Measurements from ENCODE around the gene IQCN.

Gene IQCN

DNA sequence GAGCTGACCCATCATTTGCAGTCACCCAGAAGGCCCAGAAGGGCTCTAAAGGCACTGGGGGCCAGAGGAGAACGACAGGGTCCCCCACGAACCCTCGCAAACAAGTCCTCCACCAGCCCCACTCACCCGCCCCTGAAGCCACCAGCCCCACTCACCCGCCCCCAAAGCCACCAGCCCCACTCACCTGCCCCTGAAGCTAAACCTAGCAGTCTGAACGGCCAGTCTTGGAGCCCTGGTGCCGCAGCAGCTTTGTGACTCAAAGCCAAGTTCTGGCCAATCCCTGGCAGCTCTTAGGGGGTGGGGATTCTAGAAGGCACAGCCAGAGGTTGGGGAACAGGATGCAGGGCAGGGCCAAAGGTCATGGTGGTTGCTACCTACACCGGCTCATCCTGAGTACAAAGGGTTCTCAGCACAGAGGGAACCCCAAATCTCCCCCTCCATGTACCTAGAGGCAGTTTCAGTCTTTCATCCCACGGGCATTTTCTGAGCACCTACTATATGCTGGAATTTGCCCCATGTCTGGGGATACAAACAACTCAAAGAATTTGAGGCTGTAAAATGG, at the start of gene IQCN:
IQCN (minus strand) TSS at position 234 of the 562 bp plus-strand sequence. CDS start 4,974 bp downstream, outside the sequence.
- DNase-seq (ENCODE audit: low spot score): no peak

DNA sequence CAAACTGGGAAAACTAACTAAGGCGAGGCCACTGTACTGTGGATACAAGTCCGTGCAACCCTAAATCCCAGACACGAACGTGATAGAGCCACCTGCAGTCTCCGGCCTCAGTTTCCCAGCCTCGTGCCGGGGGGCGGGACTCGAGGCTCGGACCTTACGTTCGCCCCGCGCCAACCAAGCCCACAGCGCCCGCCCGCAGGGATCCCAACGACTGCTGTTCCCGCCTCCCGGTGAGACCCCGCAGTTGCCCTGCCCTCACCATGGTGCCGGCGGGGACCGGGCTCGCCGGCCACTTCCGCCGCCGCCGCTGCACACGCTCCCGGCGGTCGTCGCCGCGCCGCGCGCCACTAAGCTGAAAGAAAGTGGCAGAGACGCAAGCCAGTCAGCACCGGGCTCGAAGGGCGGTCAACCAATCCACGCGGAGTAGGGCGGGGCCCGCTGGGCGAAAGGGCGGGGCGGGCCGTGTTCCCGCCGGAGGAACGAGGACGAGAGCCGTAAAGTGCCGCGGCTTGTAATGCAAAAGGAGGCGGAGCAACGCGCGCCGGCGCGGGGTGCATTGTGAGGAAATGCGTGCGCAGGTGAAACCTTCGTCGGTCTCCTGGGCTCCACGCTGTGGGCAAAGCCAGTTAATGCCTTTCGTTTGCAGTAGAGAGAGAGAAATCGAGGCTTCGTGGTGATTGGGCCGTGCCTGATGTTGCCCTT, 48.7 kb upstream of the IQCN start, which contains the start of gene LSM4:
LSM4 (minus strand) TSS at position 318 of the 702 bp plus-strand sequence; CDS start at position 262, 56 bp downstream.
- DNase-seq (ENCODE audit: low spot score): peak; percentile 97

- DNase-seq (ENCODE audit: low spot score): peak; percentile 83
These were observed 48.1 kb upstream of the IQCN start for GRCh38 chr19:18322318-18322758.

DNA sequence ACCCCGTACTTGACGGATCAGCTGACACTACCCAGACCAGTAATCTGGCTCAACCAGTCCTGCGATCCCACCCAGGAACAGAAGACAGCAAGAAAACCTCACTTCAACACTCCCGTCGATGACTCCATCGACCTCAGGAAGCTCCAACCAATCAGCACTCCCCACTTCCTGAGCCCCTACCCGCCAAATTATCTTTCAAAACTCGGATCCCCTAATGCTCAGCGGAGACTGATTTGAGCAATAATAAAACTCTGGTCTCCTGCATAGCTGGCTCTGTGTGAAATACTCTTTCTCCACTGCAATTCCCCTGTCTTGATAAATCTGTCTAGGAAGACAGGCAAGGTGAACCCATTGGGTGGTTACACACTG, 47.5 kb upstream of the IQCN start:
- no peak for DNase-seq (ENCODE audit: low spot score)

GRCh38 chr19:18320865-18321733, 46.8 kb upstream of the IQCN start:
- no peak for DNase-seq (ENCODE audit: low spot score)

DNA sequence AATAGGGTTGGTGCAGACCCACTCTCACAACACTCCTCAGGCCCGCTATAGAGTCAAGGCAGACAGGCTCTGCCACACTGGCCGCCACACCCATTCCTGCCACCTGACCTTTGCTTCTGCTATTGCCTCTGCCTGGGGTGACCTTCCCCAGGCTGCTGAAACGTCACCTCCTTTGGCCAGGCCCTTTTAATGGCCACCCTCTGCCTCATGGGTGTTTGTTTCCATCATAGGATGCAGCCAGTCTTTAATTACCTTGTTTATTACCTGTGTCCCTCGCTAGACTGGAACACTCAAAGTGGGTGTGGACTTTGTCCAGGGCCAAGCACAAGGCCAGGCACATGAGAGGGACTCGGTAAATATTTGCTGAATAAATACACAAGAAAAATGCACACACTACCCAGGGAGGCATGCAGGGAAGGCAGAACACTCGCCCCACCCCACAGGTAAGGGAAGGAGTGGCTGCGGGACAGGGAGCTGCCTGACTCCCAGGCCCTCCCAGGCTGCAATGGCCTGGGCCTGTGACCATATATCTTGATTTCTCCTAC, 45.4 kb upstream of the IQCN start:
- DNase-seq (ENCODE audit: low spot score): no peak

DNA sequence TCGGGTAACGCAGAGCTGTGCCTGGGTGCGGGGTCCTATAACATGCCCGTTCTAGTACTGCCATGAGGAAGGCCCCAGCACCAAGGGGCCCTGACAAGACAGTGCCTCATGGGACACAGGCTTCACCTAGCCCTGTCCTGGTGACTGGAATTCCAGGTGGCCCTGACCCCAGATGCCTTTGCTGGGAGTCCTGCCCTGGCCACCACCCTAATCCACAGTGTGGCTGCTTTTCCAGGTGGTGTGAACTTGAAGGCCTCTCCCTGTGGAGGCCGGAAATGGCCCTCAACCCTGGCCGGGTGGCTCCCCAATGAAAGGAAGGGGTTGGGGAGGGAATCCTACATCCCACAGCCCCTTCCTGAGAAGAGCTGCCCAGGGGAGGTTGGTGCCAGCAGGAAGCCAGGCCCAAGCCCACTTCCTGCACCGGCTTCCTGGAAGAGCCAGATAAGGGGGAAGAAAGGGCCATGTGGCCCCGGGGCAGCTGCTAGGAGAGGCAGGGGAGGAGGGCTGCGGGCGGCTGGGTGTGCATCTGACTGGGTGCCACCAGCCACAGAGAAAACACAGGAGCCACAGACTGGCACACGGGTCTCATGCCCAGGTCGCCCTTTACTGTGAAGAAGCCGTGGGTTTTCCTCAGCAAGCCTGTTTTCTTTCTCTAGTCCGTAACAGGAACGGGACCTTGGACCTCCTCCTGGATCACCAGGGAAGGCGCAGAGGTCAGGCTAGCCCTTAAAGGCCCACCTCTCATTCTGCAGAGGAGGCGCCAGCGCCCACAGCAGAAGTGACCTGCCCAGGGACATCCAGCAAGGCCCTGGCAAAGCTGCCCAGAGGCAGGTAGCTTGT, 43.9 kb upstream of the IQCN start:
- no peak for DNase-seq (ENCODE audit: low spot score)

DNA sequence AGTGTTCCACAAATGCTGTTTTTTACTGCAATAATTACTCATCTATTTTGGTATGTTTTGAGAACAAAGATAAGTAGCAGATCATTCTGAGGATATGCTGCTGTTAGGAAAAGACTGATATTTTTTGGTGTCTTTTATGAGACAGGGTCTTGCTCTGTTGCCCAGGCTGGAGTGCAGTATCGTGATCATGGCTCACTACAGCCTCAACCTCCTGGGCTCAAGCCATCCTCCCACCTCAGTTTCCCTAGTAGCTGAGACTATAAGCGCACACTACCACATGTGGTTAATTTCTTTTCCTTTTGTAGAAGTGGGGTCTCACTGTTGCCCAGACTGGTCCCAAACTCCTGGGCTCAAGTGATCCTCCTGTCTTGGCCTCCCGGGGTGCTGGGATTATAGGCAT, 39.1 kb upstream of the IQCN start:
- DNase-seq (ENCODE audit: low spot score): no peak

DNA sequence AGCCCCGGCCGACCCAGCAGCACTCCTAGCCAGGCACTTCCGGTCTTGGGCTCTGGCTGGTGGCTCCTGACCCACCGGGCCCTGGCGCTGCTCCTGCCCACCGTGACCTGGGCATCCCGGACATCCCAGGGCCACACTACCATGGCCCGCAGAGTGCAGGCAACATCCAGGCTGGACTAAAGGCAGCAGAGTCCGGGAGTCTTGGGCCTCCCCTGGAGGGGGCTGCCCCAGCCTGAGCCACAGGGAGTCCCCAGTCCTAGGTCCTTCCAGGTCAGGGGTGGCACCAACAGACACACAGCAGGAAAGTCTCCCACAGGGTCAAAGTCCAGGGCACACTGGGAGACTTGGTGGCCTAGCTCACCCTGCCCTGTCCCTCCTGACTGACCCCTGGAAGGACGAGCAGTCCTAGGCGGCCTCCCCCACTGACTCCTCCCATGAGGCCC, 37.9 kb upstream of the IQCN start:
- no peak for DNase-seq (ENCODE audit: low spot score)

- DNase-seq (ENCODE audit: low spot score): no peak
These were observed 37.3 kb upstream of the IQCN start for GRCh38 chr19:18311502-18312091.

GRCh38 chr19:18310966-18311365, 36.7 kb upstream of the IQCN start:
- no peak for DNase-seq (ENCODE audit: low spot score)

- DNase-seq (ENCODE audit: low spot score): no peak
These were observed 36.1 kb upstream of the IQCN start for GRCh38 chr19:18310118-18310909.

- no peak for DNase-seq (ENCODE audit: low spot score)
These were observed 35.3 kb upstream of the IQCN start for GRCh38 chr19:18309525-18310064.

GRCh38 chr19:18308948-18309325, 34.7 kb upstream of the IQCN start:
- DNase-seq (ENCODE audit: low spot score): no peak

DNA sequence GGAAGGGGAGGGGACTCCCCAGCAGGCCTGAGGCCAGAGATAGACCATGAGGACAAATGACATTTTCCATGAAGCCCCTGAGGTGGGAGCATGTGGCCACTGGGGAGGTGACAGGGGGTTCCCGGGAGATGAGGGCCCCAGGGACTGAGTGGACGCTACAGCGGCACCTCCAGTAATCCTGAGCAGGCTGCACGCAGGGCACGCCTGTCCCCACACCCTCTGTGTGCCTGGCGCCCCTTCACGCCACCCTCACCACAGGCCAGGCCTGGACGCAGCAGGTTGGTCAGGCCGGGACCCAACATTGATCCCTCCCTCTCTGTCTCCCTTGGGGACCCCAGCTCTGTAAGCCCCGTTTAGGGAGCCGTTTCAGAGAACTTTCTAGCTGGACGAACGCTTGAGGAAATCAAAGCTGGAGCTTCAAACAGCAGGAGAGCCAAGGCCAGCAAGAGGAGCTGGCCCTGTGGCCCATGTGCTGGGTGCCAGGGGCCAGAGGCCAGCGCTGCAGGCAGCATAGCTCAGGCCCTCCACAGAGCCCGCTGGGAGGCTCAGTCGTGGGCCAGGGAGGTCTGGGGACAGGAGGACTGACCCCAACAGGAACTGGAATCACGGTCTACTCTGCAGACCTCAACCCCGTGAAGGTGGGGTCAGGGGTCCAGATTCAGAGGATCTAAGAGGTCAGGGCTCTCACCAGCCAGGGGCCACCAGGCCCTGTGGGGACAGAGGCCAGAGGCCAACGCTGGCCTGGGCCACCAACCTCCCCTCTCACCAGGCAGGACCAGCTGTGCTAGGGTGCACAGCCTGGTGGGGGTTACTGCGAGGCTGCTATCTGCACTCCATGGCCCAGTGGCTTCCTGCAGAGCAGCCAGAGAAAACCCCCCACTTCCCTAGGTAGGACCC, 34.0 kb upstream of the IQCN start:
- DNase-seq (ENCODE audit: low spot score): no peak

- DNase-seq (ENCODE audit: low spot score): no peak
These were observed 33.0 kb upstream of the IQCN start for GRCh38 chr19:18307271-18307681.

- no peak for DNase-seq (ENCODE audit: low spot score)
These were observed 32.6 kb upstream of the IQCN start for GRCh38 chr19:18306888-18307260.

GRCh38 chr19:18306209-18306887, 32.1 kb upstream of the IQCN start:
- no peak for DNase-seq (ENCODE audit: low spot score)

Measured in HuH-7.5 (cell line).